ENCODE results near the gene NFATC1. TPM values are rescaled to one million over a fixed set of nuclear protein-coding genes. Genes with fewer than 3 reads are reported as not detected.

The NFATC1 gene
- total RNA-seq, 1 donor from 2014 or later = 52.6 TPM

- ATAC-seq (ENCODE audit: low read depth) (peak; percentile 33), DNase-seq (peak; percentile 62)
- ChIA-PET POLR2A (interaction anchor here (1.4 to 3.7 kb wide), 6 partner anchors 9 to 129 kb away, joined by 4 to 37 read pairs (median 6); no protein-coding TSS in a partner anchor), CTCF (interaction anchor here (2.4 to 4.4 kb wide), 2 partner anchors 71 to 135 kb away, joined by 10 to 30 read pairs; no protein-coding TSS in a partner anchor)
- Mint-ChIP-seq H3K9me3 (no peaks in the 10 kb centered on the region), H3K36me3 (ENCODE audit: low read depth) (peaks cover 2% of the 10 kb centered on the region), H3K27me3 (no peaks in the 10 kb centered on the region), H3K4me3 (peak overlapping the region; percentile 84), H3K27ac (peak overlapping the region; percentile 68), H3K4me1 (peaks cover 41% of the 10 kb centered on the region)
- intact Hi-C loops (cut with micrococcal nuclease) = loop anchor here (1.0 to 2.0 kb wide), 4 partner anchors 11 to 284 kb away; partner anchors contain the start of gene CTDP1
- TF ChIP-seq CTCF (IDR thresholded peaks at IDR 0.05) = no peak
Observed at GRCh38 chr18:79394534-79395307, 1.0 kb upstream of the NFATC1 start.

GRCh38 chr18:79395308-79395640 is 456 bp upstream of the NFATC1 start:
- ATAC-seq (ENCODE audit: low read depth) = no peak
- CTCF ChIA-PET = interaction anchor here (2.4 to 4.4 kb wide), 3 partner anchors 15 to 134 kb away, joined by 10 to 30 read pairs (median 16); no protein-coding TSS in a partner anchor
- Mint-ChIP-seq H3K27me3 (no peaks in the 10 kb centered on the region), H3K4me1 (peaks cover 41% of the 10 kb centered on the region), H3K27ac (peak overlapping the region; percentile 68), H3K4me3 (peak overlapping the region; percentile 84), H3K9me3 (no peaks in the 10 kb centered on the region), H3K36me3 (ENCODE audit: low read depth) (peaks cover 2% of the 10 kb centered on the region)
- no peak for TF ChIP-seq CTCF (IDR thresholded peaks at IDR 0.05)
- DNase-seq = no peak
- intact Hi-C loops (cut with micrococcal nuclease) = loop anchor here (1.0 to 2.0 kb wide), 2 partner anchors 10 to 284 kb away; partner anchors contain the start of gene CTDP1
- POLR2A ChIA-PET = interaction anchor here (1.4 to 3.8 kb wide), 9 partner anchors 8 to 128 kb away, joined by 5 to 37 read pairs (median 8); no protein-coding TSS in a partner anchor

GRCh38 chr18:79396431-79397246 is 909 bp downstream of the NFATC1 start:
- TF ChIP-seq CTCF (IDR thresholded peaks at IDR 0.05) = no peak
- DNase-seq = peak; percentile 61
- H3K9me3 Mint-ChIP-seq = no peaks in the 10 kb centered on the region
- peaks cover 50% of the 10 kb centered on the region for H3K4me1 Mint-ChIP-seq
- H3K27ac Mint-ChIP-seq = no peak overlapping the region
- POLR2A ChIA-PET = interaction anchor here (0.6 to 4.0 kb wide), 17 partner anchors 8 to 282 kb away, joined by 3 to 38 read pairs (median 5); no protein-coding TSS in a partner anchor
- no peaks in the 10 kb centered on the region for H3K27me3 Mint-ChIP-seq
- peak overlapping the region; percentile 77 for H3K4me3 Mint-ChIP-seq
- intact Hi-C loops (cut with micrococcal nuclease) = loop anchor here (1.0 kb wide), 1 partner anchor 69 kb away; no protein-coding TSS in a partner anchor
- ATAC-seq (ENCODE audit: low read depth) = peak; percentile 9
- CTCF ChIA-PET = interaction anchor here (0.6 to 4.4 kb wide), 13 partner anchors 9 to 246 kb away, joined by 3 to 30 read pairs (median 4); no protein-coding TSS in a partner anchor
- H3K36me3 Mint-ChIP-seq (ENCODE audit: low read depth) = peaks cover 7% of the 10 kb centered on the region

GRCh38 chr18:79397247-79397829 is 1.6 kb downstream of the NFATC1 start:
- no peak for TF ChIP-seq CTCF (IDR thresholded peaks at IDR 0.05)
- Mint-ChIP-seq H3K4me1 (peaks cover 55% of the 10 kb centered on the region), H3K4me3 (peak overlapping the region; percentile 66), H3K9me3 (no peaks in the 10 kb centered on the region), H3K27me3 (no peaks in the 10 kb centered on the region), H3K27ac (peak overlapping the region; percentile 87), H3K36me3 (ENCODE audit: low read depth) (peaks cover 7% of the 10 kb centered on the region)
- DNase-seq (no peak), ATAC-seq (ENCODE audit: low read depth) (no peak)
- ChIA-PET CTCF (interaction anchor here (0.9 to 4.4 kb wide), 9 partner anchors 8 to 246 kb away, joined by 3 to 30 read pairs (median 9); no protein-coding TSS in a partner anchor), POLR2A (interaction anchor here (0.6 to 4.0 kb wide), 15 partner anchors 7 to 133 kb away, joined by 3 to 38 read pairs (median 5); no protein-coding TSS in a partner anchor)
- intact Hi-C loops (cut with micrococcal nuclease) = no loop called here

All from activated B cell treated with CpG ODN at 0.5 μM for 24 hours (primary cell).